H9 (cell line): ENCODE results near the gene PHKG2. TPM values are rescaled to one million over a fixed set of nuclear protein-coding genes. Genes with fewer than 3 reads are reported as not detected.

ENCODE experiments used
- DNase-seq: peaks from one replicate; pipeline ENCODE4 v3.0.0-alpha.2; 2017
- H2AFZ ChIP-seq: one replicate; pipeline ENCODE4 v1.6.1; 2013; ENCODE audit warnings: mild to moderate bottlenecking, low read length, control low read depth, moderate library complexity
- H2AK5ac ChIP-seq: 2 replicates; pipeline ENCODE4 v1.6.1; 2013; ENCODE audit warnings: low read length, control low read depth, mixed read lengths; ENCODE audit not compliant: insufficient read length
- H2BK120ac ChIP-seq: one replicate; pipeline ENCODE4 v1.6.1; 2013; ENCODE audit warnings: low read depth, mild to moderate bottlenecking, low read length, control low read depth, inconsistent platforms; ENCODE audit not compliant: poor library complexity, severe bottlenecking
- H2BK12ac ChIP-seq: 2 replicates; pipeline ENCODE4 v1.6.1; 2013; ENCODE audit warnings: low read length, control low read depth, mixed read lengths, low read depth; ENCODE audit not compliant: insufficient read length
- H2BK15ac ChIP-seq: 2 replicates; pipeline ENCODE4 v1.6.1; 2013; ENCODE audit warnings: low read depth, low read length, control low read depth
- H2BK20ac ChIP-seq: one replicate; pipeline ENCODE4 v1.6.1; 2013; ENCODE audit warnings: low read depth, mild to moderate bottlenecking, low read length, control low read depth, inconsistent platforms; ENCODE audit not compliant: poor library complexity, severe bottlenecking
- H2BK5ac ChIP-seq: 2 replicates; pipeline ENCODE4 v1.6.1; 2013; ENCODE audit warnings: low read length, control low read depth, mixed read lengths; ENCODE audit not compliant: insufficient read length
- H3K14ac ChIP-seq: 2 replicates; pipeline ENCODE4 v1.6.1; 2013; ENCODE audit warnings: low read length, control low read depth; ENCODE audit not compliant: insufficient read depth
- H3K18ac ChIP-seq: 2 replicates; pipeline ENCODE4 v1.6.1; 2013; ENCODE audit warnings: low read depth, mild to moderate bottlenecking, mixed read lengths, low read length, control low read depth; ENCODE audit not compliant: insufficient read length
- H3K23ac ChIP-seq: 2 replicates; pipeline ENCODE4 v1.6.1; 2013; ENCODE audit warnings: low read length, control low read depth, mixed read lengths, low read depth; ENCODE audit not compliant: insufficient read length
- H3K23me2 ChIP-seq: 2 replicates; pipeline ENCODE4 v1.6.1; 2013; ENCODE audit warnings: low read depth, mild to moderate bottlenecking, mixed read lengths, low read length, control low read depth; ENCODE audit not compliant: insufficient read length, poor library complexity, severe bottlenecking
- H3K27ac ChIP-seq: 2 replicates; pipeline ENCODE4 v1.5.1; 2013; ENCODE audit warnings: low read length, control low read depth, mixed read lengths, low read depth; ENCODE audit not compliant: insufficient read length
- H3K27me3 ChIP-seq: 2 replicates; pipeline ENCODE4 v1.6.1; 2013; ENCODE audit warnings: low read length, control low read depth, inconsistent platforms; ENCODE audit not compliant: insufficient read depth
- H3K4ac ChIP-seq: 2 replicates; pipeline ENCODE4 v1.6.1; 2013; ENCODE audit warnings: low read depth, mild to moderate bottlenecking, control low read depth, inconsistent platforms, low read length, moderate library complexity
- H3K4me1 ChIP-seq: 2 replicates; pipeline ENCODE4 v1.6.1; 2013; ENCODE audit warnings: low read length, control low read depth, inconsistent platforms; ENCODE audit not compliant: insufficient read depth
- H3K4me2 ChIP-seq: 2 replicates; pipeline ENCODE4 v1.6.1; 2013; ENCODE audit warnings: low read length, control low read depth, mixed read lengths; ENCODE audit not compliant: insufficient read length, insufficient read depth
- H3K56ac ChIP-seq: 2 replicates; pipeline ENCODE4 v1.6.1; 2013; ENCODE audit warnings: low read depth, mild to moderate bottlenecking, mixed read lengths, low read length, control low read depth; ENCODE audit not compliant: insufficient read length
- H3K79me1 ChIP-seq: 2 replicates; pipeline ENCODE4 v1.6.1; 2013; ENCODE audit warnings: low read depth, mild to moderate bottlenecking, moderate library complexity, low read length, control low read depth, inconsistent platforms; ENCODE audit not compliant: insufficient read depth, poor library complexity, severe bottlenecking
- H3K79me2 ChIP-seq: 2 replicates; pipeline ENCODE4 v1.6.1; 2013; ENCODE audit warnings: low read length, control low read depth, inconsistent platforms; ENCODE audit not compliant: insufficient read depth
- H3K9ac ChIP-seq: 2 replicates; pipeline ENCODE4 v1.6.1; 2013; ENCODE audit warnings: low read length, control low read depth, mixed read lengths; ENCODE audit not compliant: insufficient read length; ENCODE audit errors: extremely low read depth
- H3K9me3 ChIP-seq: one replicate; pipeline ENCODE4 v1.6.1; 2013; ENCODE audit warnings: low read depth, low read length, inconsistent platforms; ENCODE audit not compliant: control insufficient read depth
- H3T11ph ChIP-seq: one replicate; pipeline ENCODE4 v1.6.1; 2013; ENCODE audit warnings: mild to moderate bottlenecking, low read length, control low read depth, inconsistent platforms
- H4K20me1 ChIP-seq: one replicate; pipeline ENCODE4 v1.6.1; 2013; ENCODE audit not compliant: control insufficient read depth, insufficient read length, insufficient read depth
- H4K5ac ChIP-seq: 2 replicates; pipeline ENCODE4 v1.6.1; 2013; ENCODE audit warnings: low read depth, mild to moderate bottlenecking, mixed read lengths, low read length, control low read depth; ENCODE audit not compliant: insufficient read length
- H4K8ac ChIP-seq: replicated peaks from 2 replicates; pipeline ENCODE4 v1.6.1; 2013; ENCODE audit warnings: low read length, control low read depth, mixed read lengths, low read depth; ENCODE audit not compliant: insufficient read length
- H4K91ac ChIP-seq: 2 replicates; pipeline ENCODE4 v1.6.1; 2013; ENCODE audit warnings: low read depth, mild to moderate bottlenecking, moderate library complexity, mixed read lengths, low read length, control low read depth; ENCODE audit not compliant: insufficient read length
- H3K27ac Mint-ChIP-seq, 3 experiments: 2 replicates in 2 of 3; 3 replicates in 1 of 3; pipeline ENCODE4 v1.8.0; 2020 to 2021; ENCODE audit warnings: mixed read lengths in 3 of 3, mild to moderate bottlenecking in 1 of 3, moderate library complexity in 1 of 3
- H3K27me3 Mint-ChIP-seq: 2 replicates; pipeline ENCODE4 v1.8.0; 2021; ENCODE audit warnings: low read depth, mild to moderate bottlenecking, moderate library complexity, mixed read lengths
- H3K36me3 Mint-ChIP-seq, 3 experiments: 2 replicates in 2 of 3; 3 replicates in 1 of 3; pipeline ENCODE4 v1.8.0; 2020 to 2021; ENCODE audit warnings: low read depth in 3 of 3, mixed read lengths in 3 of 3; ENCODE audit not compliant: insufficient read depth in 1 of 3
- H3K4me1 Mint-ChIP-seq, 2 experiments: 2 replicates each; pipeline ENCODE4 v1.8.0; 2020; ENCODE audit warnings: mixed read lengths in 2 of 2
- H3K4me3 Mint-ChIP-seq, 2 experiments: 2 replicates in 1 of 2; 3 replicates in 1 of 2; pipeline ENCODE4 v1.8.0; 2020 to 2021; ENCODE audit warnings: mild to moderate bottlenecking in 2 of 2, mixed read lengths in 2 of 2, moderate library complexity in 1 of 2
- H3K9me3 Mint-ChIP-seq, 2 experiments: 2 replicates in 1 of 2; 3 replicates in 1 of 2; pipeline ENCODE4 v1.8.0; 2020; ENCODE audit warnings: mild to moderate bottlenecking in 2 of 2, mixed read lengths in 2 of 2, moderate library complexity in 1 of 2
- CTCF ChIP-seq: fragments of 200-600 bp; sonication (generic); conservative IDR thresholded peaks from 3 replicates; pipeline ENCODE4 v1.8.0; 2021; ENCODE audit warnings: antibody characterized with exemption, mild to moderate bottlenecking
- WGBS: extraction: QIAGEN DNeasy Blood & Tissue Kit; methylation state at CpG from one replicate; pipeline ENCODE4 v1.1.7; 2013; ENCODE audit warnings: missing lambda C conversion rate, low lambda C conversion rate, mixed read lengths; ENCODE audit not compliant: insufficient read length; ENCODE audit errors: extremely low coverage; 5-methylcytosine and 5-hydroxymethylcytosine counted together
- total RNA-seq: library from RNA; stranded (reverse); gene quantifications from 2 replicates; pipeline ENCODE4 v1.2.1, GENCODE V29; 2021

Gene PHKG2
- total RNA-seq, 1 experiment from 2014 or later, result 46.6 TPM

GRCh38 chr16:30700491-30700890 is 47.7 kb upstream of the PHKG2 start:
- peaks cover 7% of the 10 kb centered on the region for H3K79me1 ChIP-seq
- H3K9me3 Mint-ChIP-seq, result no peaks in the 10 kb centered on the region
- no peak overlapping the region for H3K4me2 ChIP-seq
- H4K20me1 ChIP-seq, result peaks cover 2% of the 10 kb centered on the region
- no peak overlapping the region for H3K14ac ChIP-seq
- H3K23ac ChIP-seq, result no peak overlapping the region
- no peak overlapping the region for H4K8ac ChIP-seq
- peaks cover 19 to 49% (median 42%) of the 10 kb centered on the region in 3 experiments for H3K36me3 Mint-ChIP-seq
- no peak overlapping the region for H2BK15ac ChIP-seq
- H3K9ac ChIP-seq, result no peak overlapping the region
- no peak overlapping the region for H2BK120ac ChIP-seq
- H3K27me3 ChIP-seq, result peaks cover 4% of the 10 kb centered on the region; the same call in 1 of the 2 replicates
- H2AK5ac ChIP-seq, result no peak overlapping the region
- H3K4me3 Mint-ChIP-seq, result no peak overlapping the region
- no peak overlapping the region for H3K27ac ChIP-seq
- H2AFZ ChIP-seq, result no peak overlapping the region
- DNase-seq, result no peak
- no peak overlapping the region for H3K56ac ChIP-seq
- H2BK5ac ChIP-seq, result no peak overlapping the region
- no peak overlapping the region for H2BK12ac ChIP-seq
- H3K23me2 ChIP-seq, result peaks cover 9% of the 10 kb centered on the region
- no peak overlapping the region for H3K27ac Mint-ChIP-seq
- no peak for TF ChIP-seq CTCF
- peaks cover 9% of the 10 kb centered on the region; the same call in 1 of the 2 replicates for H3K79me2 ChIP-seq
- no peaks in the 10 kb centered on the region for H3K9me3 ChIP-seq
- peaks cover 24% of the 10 kb centered on the region for H3K27me3 Mint-ChIP-seq
- H2BK20ac ChIP-seq, result no peak overlapping the region
- no peak overlapping the region for H4K91ac ChIP-seq
- peaks cover 3% of the 10 kb centered on the region; the same call in 1 of the 2 replicates for H3K4me1 ChIP-seq
- no CpG with 5 or more reads among the region's 9 CpGs for WGBS
- H3T11ph ChIP-seq, result no peak overlapping the region
- peaks cover 14 to 19% of the 10 kb centered on the region in 2 experiments for H3K4me1 Mint-ChIP-seq
- H3K18ac ChIP-seq, result no peak overlapping the region
- no peak overlapping the region for H4K5ac ChIP-seq
- H3K4ac ChIP-seq, result no peak overlapping the region
